Adrenal gland (tissue), 5 donors: ENCODE data around the gene USP27X.

ENCODE experiments used
- POLR2A ChIP-seq, 2 donors: fragments of 450-650 bp; IDR thresholded peaks; one replicate each; pipeline ENCODE4 v1.6.1; 2017; ENCODE audit warnings: antibody characterized with exemption in 2 of 2, mild to moderate bottlenecking in 2 of 2, moderate library complexity in 1 of 2
- TF ChIP-seq, protein P1 (sequence below), 6 experiments: fragments of 450-650 bp in 4 of 6; fragments of 200-600 bp in 2 of 6; sonication (generic) in 1 of 6; IDR thresholded peaks; 1 replicate in 5 of 6; 2 replicates in 1 of 6; pipeline versions ENCODE4 v1.5.1 to v1.8.0; 2016 to 2021; ENCODE audit warnings: antibody characterized with exemption in 6 of 6, mild to moderate bottlenecking in 2 of 6, moderate library complexity in 1 of 6
- donor health status: DM: no; HTN: no; CAD: no.

DNA sequence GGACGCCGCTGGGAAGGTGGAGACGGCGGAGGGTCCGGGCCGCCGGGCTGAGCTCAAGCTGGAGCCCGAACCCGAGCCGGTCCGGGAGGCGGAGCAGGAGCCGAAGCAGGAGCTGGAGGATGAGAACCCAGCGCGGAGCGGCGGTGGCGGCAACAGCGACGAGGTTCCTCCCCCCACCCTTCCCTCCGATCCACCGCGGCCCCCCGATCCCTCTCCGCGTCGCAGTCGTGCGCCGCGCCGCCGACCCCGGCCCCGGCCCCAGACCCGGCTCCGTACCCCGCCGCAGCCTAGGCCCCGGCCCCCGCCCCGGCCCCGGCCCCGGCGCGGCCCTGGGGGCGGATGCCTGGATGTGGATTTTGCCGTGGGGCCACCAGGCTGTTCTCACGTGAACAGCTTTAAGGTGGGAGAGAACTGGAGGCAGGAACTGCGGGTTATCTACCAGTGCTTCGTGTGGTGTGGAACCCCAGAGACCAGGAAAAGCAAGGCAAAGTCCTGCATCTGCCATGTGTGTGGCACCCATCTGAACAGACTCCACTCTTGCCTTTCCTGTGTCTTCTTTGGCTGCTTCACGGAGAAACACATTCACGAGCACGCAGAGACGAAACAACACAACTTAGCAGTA, 483 bp downstream of the USP27X start:
- TF ChIP-seq, protein P1, sequence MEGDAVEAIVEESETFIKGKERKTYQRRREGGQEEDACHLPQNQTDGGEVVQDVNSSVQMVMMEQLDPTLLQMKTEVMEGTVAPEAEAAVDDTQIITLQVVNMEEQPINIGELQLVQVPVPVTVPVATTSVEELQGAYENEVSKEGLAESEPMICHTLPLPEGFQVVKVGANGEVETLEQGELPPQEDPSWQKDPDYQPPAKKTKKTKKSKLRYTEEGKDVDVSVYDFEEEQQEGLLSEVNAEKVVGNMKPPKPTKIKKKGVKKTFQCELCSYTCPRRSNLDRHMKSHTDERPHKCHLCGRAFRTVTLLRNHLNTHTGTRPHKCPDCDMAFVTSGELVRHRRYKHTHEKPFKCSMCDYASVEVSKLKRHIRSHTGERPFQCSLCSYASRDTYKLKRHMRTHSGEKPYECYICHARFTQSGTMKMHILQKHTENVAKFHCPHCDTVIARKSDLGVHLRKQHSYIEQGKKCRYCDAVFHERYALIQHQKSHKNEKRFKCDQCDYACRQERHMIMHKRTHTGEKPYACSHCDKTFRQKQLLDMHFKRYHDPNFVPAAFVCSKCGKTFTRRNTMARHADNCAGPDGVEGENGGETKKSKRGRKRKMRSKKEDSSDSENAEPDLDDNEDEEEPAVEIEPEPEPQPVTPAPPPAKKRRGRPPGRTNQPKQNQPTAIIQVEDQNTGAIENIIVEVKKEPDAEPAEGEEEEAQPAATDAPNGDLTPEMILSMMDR (IDR thresholded peaks at IDR 0.05) = no peak
- no peak for TF ChIP-seq POLR2A (IDR thresholded peaks at IDR 0.05)
